HCT116 (cell line): ENCODE measurements around the gene HBA1.

Experiments
- CEBPB ChIP-seq: IDR thresholded peaks from 2 replicates; pipeline ENCODE4 v1.6.1; 2012; ENCODE audit warnings: low read depth
- EZH2 ChIP-seq: fragments of 200-600 bp; sonication (generic); IDR thresholded peaks from 2 replicates; pipeline ENCODE4 v1.6.1; 2017; ENCODE audit warnings: antibody characterized with exemption, mixed run types
- POLR2A ChIP-seq: IDR thresholded peaks from 2 replicates; pipeline ENCODE4 v1.7.0; 2011; ENCODE audit warnings: borderline replicate concordance; ENCODE audit not compliant: insufficient read depth, insufficient read length; ENCODE audit errors: extremely low read depth
- POLR2AphosphoS5 ChIP-seq: IDR thresholded peaks from 2 replicates; pipeline ENCODE4 v1.6.1; 2011; ENCODE audit warnings: mild to moderate bottlenecking, low read depth, low read length, moderate library complexity
- SP1 ChIP-seq: IDR thresholded peaks from 2 replicates; pipeline ENCODE4 v1.6.1; 2012; ENCODE audit warnings: low read depth
- YY1 ChIP-seq: IDR thresholded peaks from 2 replicates; pipeline ENCODE4 v1.6.1; 2011; ENCODE audit warnings: low read length, low read depth, moderate library complexity, mild to moderate bottlenecking; ENCODE audit not compliant: insufficient replicate concordance; ENCODE audit errors: extremely low read depth
- TF ChIP-seq, protein P1 (sequence below), 3 experiments: fragments of 200-600 bp in 1 of 3; sonication (generic) in 1 of 3; IDR thresholded peaks in 2 of 3; conservative IDR thresholded peaks in 1 of 3; 2 replicates each; pipeline ENCODE4 v1.5.1; 2012 to 2017; ENCODE audit warnings: low read depth in 2 of 3, low read length in 2 of 3, antibody characterized with exemption in 1 of 3, borderline replicate concordance in 1 of 3, control low read depth in 1 of 3, mild to moderate bottlenecking in 1 of 3, mixed read lengths in 1 of 3, mixed run types in 1 of 3, moderate library complexity in 1 of 3; ENCODE audit not compliant: insufficient read depth in 1 of 3
- TF ChIP-seq, protein P2 (sequence below): IDR thresholded peaks from 2 replicates; pipeline ENCODE4 v1.6.1; 2012; ENCODE audit warnings: low read depth

GRCh38 chr16:143456-143855 is 33.0 kb upstream of the HBA1 start:
- TF ChIP-seq, protein P1, sequence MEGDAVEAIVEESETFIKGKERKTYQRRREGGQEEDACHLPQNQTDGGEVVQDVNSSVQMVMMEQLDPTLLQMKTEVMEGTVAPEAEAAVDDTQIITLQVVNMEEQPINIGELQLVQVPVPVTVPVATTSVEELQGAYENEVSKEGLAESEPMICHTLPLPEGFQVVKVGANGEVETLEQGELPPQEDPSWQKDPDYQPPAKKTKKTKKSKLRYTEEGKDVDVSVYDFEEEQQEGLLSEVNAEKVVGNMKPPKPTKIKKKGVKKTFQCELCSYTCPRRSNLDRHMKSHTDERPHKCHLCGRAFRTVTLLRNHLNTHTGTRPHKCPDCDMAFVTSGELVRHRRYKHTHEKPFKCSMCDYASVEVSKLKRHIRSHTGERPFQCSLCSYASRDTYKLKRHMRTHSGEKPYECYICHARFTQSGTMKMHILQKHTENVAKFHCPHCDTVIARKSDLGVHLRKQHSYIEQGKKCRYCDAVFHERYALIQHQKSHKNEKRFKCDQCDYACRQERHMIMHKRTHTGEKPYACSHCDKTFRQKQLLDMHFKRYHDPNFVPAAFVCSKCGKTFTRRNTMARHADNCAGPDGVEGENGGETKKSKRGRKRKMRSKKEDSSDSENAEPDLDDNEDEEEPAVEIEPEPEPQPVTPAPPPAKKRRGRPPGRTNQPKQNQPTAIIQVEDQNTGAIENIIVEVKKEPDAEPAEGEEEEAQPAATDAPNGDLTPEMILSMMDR (IDR thresholded peaks at IDR 0.05 in 2 of 3, conservative IDR thresholded peaks at IDR 0.05 in 1 of 3; ENCODE audit: borderline replicate concordance in 1 of 3, insufficient read depth in 1 of 3, low read depth in 2 of 3, low read length in 2 of 3) = no peak
- TF ChIP-seq POLR2A (no peak), SP1 (no peak), POLR2AphosphoS5 (no peak), EZH2 (no peak), YY1 (no peak), CEBPB (no peak)
- TF ChIP-seq, protein P2, sequence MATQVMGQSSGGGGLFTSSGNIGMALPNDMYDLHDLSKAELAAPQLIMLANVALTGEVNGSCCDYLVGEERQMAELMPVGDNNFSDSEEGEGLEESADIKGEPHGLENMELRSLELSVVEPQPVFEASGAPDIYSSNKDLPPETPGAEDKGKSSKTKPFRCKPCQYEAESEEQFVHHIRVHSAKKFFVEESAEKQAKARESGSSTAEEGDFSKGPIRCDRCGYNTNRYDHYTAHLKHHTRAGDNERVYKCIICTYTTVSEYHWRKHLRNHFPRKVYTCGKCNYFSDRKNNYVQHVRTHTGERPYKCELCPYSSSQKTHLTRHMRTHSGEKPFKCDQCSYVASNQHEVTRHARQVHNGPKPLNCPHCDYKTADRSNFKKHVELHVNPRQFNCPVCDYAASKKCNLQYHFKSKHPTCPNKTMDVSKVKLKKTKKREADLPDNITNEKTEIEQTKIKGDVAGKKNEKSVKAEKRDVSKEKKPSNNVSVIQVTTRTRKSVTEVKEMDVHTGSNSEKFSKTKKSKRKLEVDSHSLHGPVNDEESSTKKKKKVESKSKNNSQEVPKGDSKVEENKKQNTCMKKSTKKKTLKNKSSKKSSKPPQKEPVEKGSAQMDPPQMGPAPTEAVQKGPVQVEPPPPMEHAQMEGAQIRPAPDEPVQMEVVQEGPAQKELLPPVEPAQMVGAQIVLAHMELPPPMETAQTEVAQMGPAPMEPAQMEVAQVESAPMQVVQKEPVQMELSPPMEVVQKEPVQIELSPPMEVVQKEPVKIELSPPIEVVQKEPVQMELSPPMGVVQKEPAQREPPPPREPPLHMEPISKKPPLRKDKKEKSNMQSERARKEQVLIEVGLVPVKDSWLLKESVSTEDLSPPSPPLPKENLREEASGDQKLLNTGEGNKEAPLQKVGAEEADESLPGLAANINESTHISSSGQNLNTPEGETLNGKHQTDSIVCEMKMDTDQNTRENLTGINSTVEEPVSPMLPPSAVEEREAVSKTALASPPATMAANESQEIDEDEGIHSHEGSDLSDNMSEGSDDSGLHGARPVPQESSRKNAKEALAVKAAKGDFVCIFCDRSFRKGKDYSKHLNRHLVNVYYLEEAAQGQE = no peak
